Measurements from ENCODE around the gene FSTL1.

FSTL1 gene

GRCh38 chr3:120440762-120441161 is 10.0 kb downstream of the FSTL1 start:
- Histone ChIP-seq H3K27ac (peak overlapping the region; percentile 60 to 95), H3K27me3 (no peaks in the 10 kb centered on the region), H3K9me3 (no peaks in the 10 kb centered on the region), H3K36me3 (peaks cover 0 to 4% (median 0%) of the 10 kb centered on the region in 3 donors), H3K4me1 (peaks cover 0 to 97% (median 74%) of the 10 kb centered on the region in 4 donors), H3K4me3 (no peak overlapping the region)
- TF ChIP-seq, protein P1, sequence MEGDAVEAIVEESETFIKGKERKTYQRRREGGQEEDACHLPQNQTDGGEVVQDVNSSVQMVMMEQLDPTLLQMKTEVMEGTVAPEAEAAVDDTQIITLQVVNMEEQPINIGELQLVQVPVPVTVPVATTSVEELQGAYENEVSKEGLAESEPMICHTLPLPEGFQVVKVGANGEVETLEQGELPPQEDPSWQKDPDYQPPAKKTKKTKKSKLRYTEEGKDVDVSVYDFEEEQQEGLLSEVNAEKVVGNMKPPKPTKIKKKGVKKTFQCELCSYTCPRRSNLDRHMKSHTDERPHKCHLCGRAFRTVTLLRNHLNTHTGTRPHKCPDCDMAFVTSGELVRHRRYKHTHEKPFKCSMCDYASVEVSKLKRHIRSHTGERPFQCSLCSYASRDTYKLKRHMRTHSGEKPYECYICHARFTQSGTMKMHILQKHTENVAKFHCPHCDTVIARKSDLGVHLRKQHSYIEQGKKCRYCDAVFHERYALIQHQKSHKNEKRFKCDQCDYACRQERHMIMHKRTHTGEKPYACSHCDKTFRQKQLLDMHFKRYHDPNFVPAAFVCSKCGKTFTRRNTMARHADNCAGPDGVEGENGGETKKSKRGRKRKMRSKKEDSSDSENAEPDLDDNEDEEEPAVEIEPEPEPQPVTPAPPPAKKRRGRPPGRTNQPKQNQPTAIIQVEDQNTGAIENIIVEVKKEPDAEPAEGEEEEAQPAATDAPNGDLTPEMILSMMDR (IDR thresholded peaks at IDR 0.05) = no peak
- intact Hi-C loops (cut with DNase I; ENCODE audit: low total_unique reads) = no loop called here
- DNase-seq = no peak

GRCh38 chr3:120440001-120440703 is 10.6 kb downstream of the FSTL1 start:
- TF ChIP-seq, protein P1 (IDR thresholded peaks at IDR 0.05) = no peak
- peaks cover 6 to 97% (median 76%) of the 10 kb centered on the region in 4 donors for H3K4me1 ChIP-seq

DNA sequence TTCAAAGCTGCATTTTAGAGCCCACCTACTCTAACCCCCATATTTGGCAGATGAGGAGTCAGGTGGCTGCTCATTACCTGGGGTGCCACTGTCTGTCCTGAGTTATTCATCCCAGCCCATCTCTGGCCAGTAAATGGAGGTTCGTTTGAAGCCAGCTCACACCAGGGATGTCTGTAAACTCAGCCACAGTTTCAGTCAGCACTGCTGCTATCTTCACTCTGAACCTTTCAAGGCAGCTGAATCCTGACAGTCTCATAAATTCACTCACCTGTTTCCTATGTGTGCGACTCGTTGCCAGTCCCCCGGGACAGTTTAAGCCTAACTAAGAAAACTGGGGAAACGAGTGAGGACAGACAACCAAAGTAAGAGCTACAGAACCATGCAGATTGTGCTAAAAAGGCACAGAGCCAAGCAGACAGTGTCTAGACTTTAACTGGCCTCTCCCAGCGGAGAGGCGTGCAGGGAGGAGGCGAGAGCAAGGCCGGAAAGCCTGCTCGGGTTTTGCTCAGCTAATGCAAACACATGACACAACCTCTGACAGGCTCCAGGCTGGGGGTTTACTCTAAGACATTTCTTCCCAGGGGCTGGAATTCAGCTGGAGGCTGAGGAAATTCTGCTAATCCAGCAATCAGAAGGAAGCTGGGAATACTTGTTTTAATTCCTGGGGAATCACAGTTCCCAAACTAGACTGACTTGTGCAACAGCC is 12.0 kb downstream of the FSTL1 start:
- Histone ChIP-seq H3K36me3 (peaks cover 0 to 4% (median 0%) of the 10 kb centered on the region in 3 donors), H3K4me3 (no peak overlapping the region), H3K9me3 (no peaks in the 10 kb centered on the region), H3K4me1 (peaks cover 7 to 97% (median 80%) of the 10 kb centered on the region in 4 donors), H3K27me3 (no peaks in the 10 kb centered on the region), H3K27ac (peak overlapping the region; percentile 60 to 95)
- peak; percentile 60 to 91 for DNase-seq
- TF ChIP-seq, protein P1 (IDR thresholded peaks at IDR 0.05) = no peak
- intact Hi-C loops (cut with DNase I; ENCODE audit: low total_unique reads) = no loop called here

More at GRCh38 chr3:120440001-120440703, 10.6 kb downstream of the FSTL1 start:
- no peak for DNase-seq
- Histone ChIP-seq H3K27me3 (no peaks in the 10 kb centered on the region), H3K9me3 (no peaks in the 10 kb centered on the region), H3K4me3 (no peak overlapping the region), H3K27ac (peak overlapping the region; percentile 60 to 95), H3K36me3 (peaks cover 0 to 4% (median 0%) of the 10 kb centered on the region in 3 donors)
- intact Hi-C loops (cut with DNase I; ENCODE audit: low total_unique reads) = no loop called here

GRCh38 chr3:120438216-120438615 is 12.6 kb downstream of the FSTL1 start:
- H3K4me1 ChIP-seq = peaks cover 7 to 97% (median 80%) of the 10 kb centered on the region in 4 donors
- H3K27ac ChIP-seq = peak overlapping the region; percentile 60 to 95
- no peak overlapping the region for H3K4me3 ChIP-seq
- TF ChIP-seq, protein P1 (IDR thresholded peaks at IDR 0.05) = no peak
- H3K27me3 ChIP-seq = no peaks in the 10 kb centered on the region
- no peaks in the 10 kb centered on the region for H3K9me3 ChIP-seq
- H3K36me3 ChIP-seq = peaks cover 0 to 4% (median 0%) of the 10 kb centered on the region in 3 donors
- DNase-seq = no peak
- intact Hi-C loops (cut with DNase I; ENCODE audit: low total_unique reads) = no loop called here

- DNase-seq = no peak
- Histone ChIP-seq H3K9me3 (no peaks in the 10 kb centered on the region), H3K4me1 (peaks cover 7 to 98% (median 85%) of the 10 kb centered on the region in 4 donors), H3K27ac (peak overlapping the region; percentile 60 to 95), H3K27me3 (no peaks in the 10 kb centered on the region), H3K36me3 (peaks cover 0 to 4% (median 0%) of the 10 kb centered on the region in 3 donors), H3K4me3 (no peak overlapping the region)
- TF ChIP-seq, protein P1 (IDR thresholded peaks at IDR 0.05) = no peak
- intact Hi-C loops (cut with DNase I; ENCODE audit: low total_unique reads) = no loop called here
Observed at GRCh38 chr3:120437559-120437958, 13.2 kb downstream of the FSTL1 start.
